OCI-LY7 (cell line): ENCODE data around the gene ZMPSTE24.

ENCODE experiments used
- EZH2phosphoT487 ChIP-seq: fragments of 200-600 bp; sonication (generic); IDR thresholded peaks from 2 replicates; pipeline ENCODE4 v1.6.1; 2018; ENCODE audit warnings: low read depth, borderline replicate concordance, mild to moderate bottlenecking, mixed run types, antibody characterized with exemption, low read length, moderate library complexity, mixed read lengths
- TF ChIP-seq, protein P1 (sequence below): fragments of 200-600 bp; sonication (generic); conservative IDR thresholded peaks from 2 replicates; pipeline ENCODE4 v1.5.1; 2014; ENCODE audit warnings: mild to moderate bottlenecking, antibody characterized with exemption, low read length, moderate library complexity, mixed read lengths

DNA sequence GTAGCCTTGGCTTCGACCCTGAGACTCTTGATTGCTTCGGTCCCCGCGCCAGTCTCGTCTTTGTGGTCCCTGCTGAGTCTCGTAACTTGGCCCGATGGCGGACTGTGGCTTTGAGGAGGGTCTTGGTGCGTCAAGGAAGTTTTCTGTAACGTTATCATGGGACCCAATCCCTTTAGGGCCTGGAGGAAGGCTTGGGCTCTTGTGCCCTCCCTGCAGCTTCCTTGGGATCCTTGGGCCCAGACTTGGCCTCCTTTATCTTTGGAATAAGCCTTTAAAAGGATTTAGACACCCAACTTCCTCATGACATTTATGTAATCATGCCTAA lies 371 bp downstream of the ZMPSTE24 start:
- TF ChIP-seq, protein P1, sequence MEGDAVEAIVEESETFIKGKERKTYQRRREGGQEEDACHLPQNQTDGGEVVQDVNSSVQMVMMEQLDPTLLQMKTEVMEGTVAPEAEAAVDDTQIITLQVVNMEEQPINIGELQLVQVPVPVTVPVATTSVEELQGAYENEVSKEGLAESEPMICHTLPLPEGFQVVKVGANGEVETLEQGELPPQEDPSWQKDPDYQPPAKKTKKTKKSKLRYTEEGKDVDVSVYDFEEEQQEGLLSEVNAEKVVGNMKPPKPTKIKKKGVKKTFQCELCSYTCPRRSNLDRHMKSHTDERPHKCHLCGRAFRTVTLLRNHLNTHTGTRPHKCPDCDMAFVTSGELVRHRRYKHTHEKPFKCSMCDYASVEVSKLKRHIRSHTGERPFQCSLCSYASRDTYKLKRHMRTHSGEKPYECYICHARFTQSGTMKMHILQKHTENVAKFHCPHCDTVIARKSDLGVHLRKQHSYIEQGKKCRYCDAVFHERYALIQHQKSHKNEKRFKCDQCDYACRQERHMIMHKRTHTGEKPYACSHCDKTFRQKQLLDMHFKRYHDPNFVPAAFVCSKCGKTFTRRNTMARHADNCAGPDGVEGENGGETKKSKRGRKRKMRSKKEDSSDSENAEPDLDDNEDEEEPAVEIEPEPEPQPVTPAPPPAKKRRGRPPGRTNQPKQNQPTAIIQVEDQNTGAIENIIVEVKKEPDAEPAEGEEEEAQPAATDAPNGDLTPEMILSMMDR: no peak
- no peak for TF ChIP-seq EZH2phosphoT487
